ENCODE measurements around the gene DISP3.

- TF ChIP-seq, protein P1, sequence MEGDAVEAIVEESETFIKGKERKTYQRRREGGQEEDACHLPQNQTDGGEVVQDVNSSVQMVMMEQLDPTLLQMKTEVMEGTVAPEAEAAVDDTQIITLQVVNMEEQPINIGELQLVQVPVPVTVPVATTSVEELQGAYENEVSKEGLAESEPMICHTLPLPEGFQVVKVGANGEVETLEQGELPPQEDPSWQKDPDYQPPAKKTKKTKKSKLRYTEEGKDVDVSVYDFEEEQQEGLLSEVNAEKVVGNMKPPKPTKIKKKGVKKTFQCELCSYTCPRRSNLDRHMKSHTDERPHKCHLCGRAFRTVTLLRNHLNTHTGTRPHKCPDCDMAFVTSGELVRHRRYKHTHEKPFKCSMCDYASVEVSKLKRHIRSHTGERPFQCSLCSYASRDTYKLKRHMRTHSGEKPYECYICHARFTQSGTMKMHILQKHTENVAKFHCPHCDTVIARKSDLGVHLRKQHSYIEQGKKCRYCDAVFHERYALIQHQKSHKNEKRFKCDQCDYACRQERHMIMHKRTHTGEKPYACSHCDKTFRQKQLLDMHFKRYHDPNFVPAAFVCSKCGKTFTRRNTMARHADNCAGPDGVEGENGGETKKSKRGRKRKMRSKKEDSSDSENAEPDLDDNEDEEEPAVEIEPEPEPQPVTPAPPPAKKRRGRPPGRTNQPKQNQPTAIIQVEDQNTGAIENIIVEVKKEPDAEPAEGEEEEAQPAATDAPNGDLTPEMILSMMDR (conservative IDR thresholded peaks at IDR 0.05; ENCODE audit: low read depth, low read length): no peak
- TF ChIP-seq POLR2A (IDR thresholded peaks at IDR 0.05; ENCODE audit: low read depth, low read length) (no peak), SMC3 (IDR thresholded peaks at IDR 0.05; ENCODE audit: low read depth, low read length) (no peak), MAFK (IDR thresholded peaks at IDR 0.05; ENCODE audit: low read depth, low read length) (no peak)
These were observed 28.4 kb downstream of the DISP3 start for GRCh38 chr1:11507309-11507708.

Data from IMR-90 (cell line).